ENCODE data around the gene CD47.

Gene CD47

GRCh38 chr3:107993771-107994170 lies 97.1 kb downstream of the CD47 start:
- H3K36me3 ChIP-seq = no peaks in the 10 kb centered on the region
- peaks cover 35% of the 10 kb centered on the region for H3K4me1 ChIP-seq
- H3K4me3 ChIP-seq (ENCODE audit: low read depth, low read length) = no peak overlapping the region
- TF ChIP-seq, protein P1, sequence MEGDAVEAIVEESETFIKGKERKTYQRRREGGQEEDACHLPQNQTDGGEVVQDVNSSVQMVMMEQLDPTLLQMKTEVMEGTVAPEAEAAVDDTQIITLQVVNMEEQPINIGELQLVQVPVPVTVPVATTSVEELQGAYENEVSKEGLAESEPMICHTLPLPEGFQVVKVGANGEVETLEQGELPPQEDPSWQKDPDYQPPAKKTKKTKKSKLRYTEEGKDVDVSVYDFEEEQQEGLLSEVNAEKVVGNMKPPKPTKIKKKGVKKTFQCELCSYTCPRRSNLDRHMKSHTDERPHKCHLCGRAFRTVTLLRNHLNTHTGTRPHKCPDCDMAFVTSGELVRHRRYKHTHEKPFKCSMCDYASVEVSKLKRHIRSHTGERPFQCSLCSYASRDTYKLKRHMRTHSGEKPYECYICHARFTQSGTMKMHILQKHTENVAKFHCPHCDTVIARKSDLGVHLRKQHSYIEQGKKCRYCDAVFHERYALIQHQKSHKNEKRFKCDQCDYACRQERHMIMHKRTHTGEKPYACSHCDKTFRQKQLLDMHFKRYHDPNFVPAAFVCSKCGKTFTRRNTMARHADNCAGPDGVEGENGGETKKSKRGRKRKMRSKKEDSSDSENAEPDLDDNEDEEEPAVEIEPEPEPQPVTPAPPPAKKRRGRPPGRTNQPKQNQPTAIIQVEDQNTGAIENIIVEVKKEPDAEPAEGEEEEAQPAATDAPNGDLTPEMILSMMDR (IDR thresholded peaks at IDR 0.05; ENCODE audit: low read depth, low read length) = no peak
- no peaks in the 10 kb centered on the region for H3K9me3 ChIP-seq
- DNase-seq = no peak
- H3K27me3 ChIP-seq = no peaks in the 10 kb centered on the region
